HG03460 (cell line): ENCODE measurements around the gene LDLRAD2.
"Not testable (repeated sequence)": the region's sequence is repeated elsewhere in the genome, so short reads cannot be mapped to it uniquely, and the experiment has no call there.

Experiments used
- ATAC-seq: cut with Tn5 transposase; IDR thresholded peaks from one replicate; pipeline ENCODE4 v1.9.1; 2021; ENCODE audit not compliant: unreplicated experiment

The LDLRAD2 gene

GRCh38 chr1:21783679-21784603 is 28.1 kb upstream of the LDLRAD2 start:
- ATAC-seq, result no peak

- not testable (repeated sequence) for ATAC-seq
Observed at GRCh38 chr1:21785764-21786163, 26.3 kb upstream of the LDLRAD2 start.

GRCh38 chr1:21786640-21787039 is 25.4 kb upstream of the LDLRAD2 start:
- ATAC-seq, result no peak

DNA sequence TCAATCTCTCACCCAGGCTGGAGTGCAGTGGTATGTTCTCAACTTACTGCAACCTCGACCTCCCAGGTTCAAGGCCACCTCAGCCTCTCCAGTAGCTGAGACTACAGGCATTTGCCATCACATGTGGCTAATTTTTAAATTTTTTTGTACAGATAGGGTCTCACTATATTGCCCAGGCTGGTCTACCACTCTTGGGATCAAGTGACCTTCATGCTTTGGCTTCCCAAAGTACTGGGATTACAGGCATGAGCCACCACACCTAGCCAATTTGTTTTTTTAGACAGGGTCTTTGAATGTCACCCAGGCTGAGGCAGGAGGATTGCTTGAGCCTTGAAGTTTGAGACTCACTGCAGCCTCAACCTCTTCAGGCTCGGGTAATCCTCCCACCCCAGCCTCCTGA is 19.0 kb upstream of the LDLRAD2 start:
- ATAC-seq, result no peak

DNA sequence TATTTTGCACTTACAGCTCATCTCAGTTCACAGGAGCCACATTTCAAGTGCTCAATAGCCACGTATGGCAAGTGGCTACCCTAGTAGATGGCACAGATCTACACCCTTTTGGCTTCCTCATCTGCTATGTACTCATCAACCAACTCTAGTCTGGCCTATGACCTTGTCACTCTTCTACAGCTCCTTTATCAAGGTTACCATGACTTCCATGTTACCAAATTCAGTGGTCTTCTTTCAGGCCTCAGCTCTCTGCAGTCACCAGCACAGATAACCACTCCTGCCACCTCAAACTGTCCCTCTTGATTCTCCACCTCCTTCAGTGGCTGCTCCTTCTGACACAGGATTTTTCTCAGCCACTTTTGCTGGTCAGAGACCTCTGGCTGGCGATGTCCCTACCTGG is 17.4 kb upstream of the LDLRAD2 start:
- ATAC-seq, result no peak

DNA sequence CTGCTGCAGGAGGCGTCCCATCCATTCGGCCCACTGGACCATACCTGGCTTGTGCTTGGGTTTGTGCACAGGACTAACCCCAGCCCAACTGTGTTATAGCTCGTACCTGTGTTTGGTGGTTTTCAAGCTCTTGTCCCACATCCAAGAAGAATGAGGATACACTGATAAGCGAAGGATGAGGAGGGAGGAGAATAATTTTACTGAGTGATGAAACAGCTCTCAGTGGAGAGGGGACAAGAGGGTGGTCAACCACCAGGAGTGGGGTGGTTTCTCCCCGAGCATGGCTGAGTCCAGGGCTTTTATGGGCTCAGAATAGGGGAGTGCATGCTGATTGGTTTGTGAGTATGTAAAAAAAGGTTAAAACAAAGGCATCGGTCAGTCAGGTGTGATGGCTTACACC is 17.0 kb upstream of the LDLRAD2 start:
- ATAC-seq, result no peak

DNA sequence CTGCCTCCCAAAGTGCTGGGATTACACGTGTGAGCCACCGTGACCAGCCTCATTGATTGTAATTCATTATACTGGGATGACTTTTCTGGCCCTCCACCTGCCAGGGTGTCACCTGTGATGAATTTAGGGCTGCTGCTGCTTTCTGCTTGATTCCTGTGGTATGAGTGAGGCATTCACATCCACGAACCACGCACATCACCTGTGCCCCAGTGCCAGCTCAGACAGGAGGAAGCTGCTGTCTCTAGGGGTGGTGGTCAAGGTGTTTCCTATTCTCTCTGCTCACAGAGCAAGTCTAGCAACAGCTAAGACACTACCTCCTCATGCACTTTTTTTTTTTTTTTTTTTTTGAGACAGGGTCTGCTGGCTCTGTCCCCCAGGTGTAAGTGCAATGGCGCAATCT is 12.3 kb upstream of the LDLRAD2 start:
- no peak for ATAC-seq

DNA sequence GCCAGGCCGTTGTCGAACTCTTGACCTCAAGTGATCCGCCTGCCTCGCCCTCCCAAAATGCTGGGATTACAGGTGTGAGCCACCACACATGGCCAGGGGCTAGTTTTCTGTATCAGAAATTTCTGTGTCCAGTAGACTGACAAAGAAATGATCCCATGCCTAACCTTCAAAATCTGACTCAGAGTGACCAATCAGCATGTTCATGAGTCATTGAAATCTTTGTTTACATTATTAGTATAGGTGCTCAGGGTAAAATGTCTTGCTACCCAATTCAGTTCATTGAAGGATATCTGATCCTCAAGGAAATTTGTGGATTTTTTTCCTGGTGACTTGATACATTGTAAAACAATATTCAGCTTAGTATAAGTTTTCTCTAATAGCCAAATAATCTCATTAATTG is 11.0 kb upstream of the LDLRAD2 start:
- no peak for ATAC-seq

- ATAC-seq, result no peak
Observed at GRCh38 chr1:21804536-21804935, 7.5 kb upstream of the LDLRAD2 start.

DNA sequence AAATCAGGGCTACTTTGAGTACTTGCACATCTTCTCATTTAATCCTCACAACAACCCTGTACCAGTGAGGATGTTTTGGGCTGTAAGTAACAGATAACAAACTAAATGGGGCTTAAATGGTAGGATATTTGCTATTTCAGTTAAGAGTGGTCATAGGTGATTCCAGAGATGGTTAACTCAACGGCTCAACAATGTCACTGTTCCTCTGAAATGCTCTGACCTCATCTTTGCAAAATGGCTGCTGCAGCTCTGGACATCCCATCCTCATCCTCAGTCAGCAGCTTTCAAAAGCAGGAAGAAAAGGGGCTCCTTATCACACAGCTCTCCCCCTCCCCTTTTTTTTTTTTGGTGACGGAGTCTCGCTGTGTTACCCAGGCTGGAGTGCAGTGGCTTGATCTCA is 1.5 kb downstream of the LDLRAD2 start:
- ATAC-seq, result no peak

GRCh38 chr1:21814241-21814918 is 2.3 kb downstream of the LDLRAD2 start:
- ATAC-seq, result no peak

DNA sequence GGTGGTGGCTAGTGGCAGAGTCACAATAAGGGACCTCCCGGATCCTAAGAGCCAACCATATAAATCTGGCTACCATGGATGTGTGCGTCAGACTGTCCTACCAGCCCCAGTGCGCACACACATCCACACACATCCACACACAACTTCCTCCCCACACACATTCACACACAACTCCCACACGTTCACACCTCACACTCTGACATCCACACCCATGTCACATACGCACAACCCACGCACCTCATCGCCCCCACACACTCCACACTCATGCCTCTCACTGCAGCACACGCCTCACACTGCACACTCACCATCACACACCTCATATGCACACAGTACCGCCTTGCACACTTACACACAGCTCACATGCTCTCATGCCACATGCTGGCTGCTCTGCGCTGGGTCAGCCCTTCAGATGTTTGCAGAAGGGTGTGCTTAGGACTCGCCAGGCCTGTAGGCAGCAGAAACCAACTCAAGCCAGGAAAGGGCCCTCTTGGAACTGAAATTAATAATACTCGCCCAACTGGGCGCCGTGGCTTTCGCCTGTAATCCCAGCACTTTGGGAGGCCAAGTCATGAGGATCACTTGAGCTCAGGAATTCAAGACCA is 3.0 kb downstream of the LDLRAD2 start:
- no peak for ATAC-seq

- no peak for ATAC-seq
Observed at GRCh38 chr1:21815724-21816321, 3.8 kb downstream of the LDLRAD2 start.

GRCh38 chr1:21816602-21817302 is 4.7 kb downstream of the LDLRAD2 start:
- no peak for ATAC-seq

DNA sequence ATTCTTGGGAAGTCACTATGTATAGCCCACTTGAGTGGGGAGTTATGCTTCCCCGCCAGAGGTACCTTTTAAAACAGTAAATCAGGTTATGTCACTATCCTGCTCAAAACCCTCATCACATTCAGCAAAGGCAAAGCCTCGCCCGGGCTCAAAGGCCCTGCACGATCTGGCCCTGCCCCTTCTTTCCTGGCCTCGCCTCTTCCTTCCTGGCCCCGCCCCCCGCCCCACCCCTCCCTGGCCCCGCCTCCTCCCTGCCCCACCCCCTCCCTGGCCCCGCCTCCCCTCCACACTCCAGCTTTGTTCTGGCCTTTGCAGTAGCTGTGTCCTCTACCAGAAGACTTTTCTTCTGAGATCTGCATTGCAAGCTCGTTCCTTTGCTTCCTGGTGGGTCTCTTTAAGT is 6.6 kb downstream of the LDLRAD2 start:
- no peak for ATAC-seq

DNA sequence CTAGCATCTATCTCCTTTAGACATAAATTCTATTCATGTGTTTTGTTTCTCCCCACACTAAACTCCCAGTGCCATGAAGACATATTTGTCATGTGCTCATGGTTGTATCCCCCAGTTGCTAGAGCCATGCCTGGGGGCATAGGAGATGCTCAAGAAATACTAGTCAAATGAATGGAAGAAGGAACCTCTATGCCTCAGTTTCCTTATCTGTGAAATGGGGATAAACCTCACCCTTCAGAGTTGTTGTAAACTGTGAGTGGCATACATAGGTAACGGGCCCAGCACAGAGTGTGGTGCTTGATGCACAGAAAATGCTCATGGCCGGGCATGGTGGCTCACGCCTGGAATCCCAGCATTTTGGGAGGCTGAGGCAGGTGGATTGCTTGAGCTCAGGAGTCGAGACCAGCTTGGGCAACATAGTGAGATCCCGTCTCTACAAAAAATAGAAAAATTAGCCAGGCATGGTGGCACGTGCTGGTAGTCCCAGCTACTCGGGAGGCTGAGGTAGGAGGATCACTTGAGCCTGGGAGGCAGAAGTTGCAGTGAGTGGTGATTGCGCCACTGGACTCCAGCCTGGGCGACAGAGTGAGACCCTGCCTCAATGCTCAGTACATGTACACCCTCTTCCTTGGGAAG is 8.7 kb downstream of the LDLRAD2 start:
- ATAC-seq, result no peak

DNA sequence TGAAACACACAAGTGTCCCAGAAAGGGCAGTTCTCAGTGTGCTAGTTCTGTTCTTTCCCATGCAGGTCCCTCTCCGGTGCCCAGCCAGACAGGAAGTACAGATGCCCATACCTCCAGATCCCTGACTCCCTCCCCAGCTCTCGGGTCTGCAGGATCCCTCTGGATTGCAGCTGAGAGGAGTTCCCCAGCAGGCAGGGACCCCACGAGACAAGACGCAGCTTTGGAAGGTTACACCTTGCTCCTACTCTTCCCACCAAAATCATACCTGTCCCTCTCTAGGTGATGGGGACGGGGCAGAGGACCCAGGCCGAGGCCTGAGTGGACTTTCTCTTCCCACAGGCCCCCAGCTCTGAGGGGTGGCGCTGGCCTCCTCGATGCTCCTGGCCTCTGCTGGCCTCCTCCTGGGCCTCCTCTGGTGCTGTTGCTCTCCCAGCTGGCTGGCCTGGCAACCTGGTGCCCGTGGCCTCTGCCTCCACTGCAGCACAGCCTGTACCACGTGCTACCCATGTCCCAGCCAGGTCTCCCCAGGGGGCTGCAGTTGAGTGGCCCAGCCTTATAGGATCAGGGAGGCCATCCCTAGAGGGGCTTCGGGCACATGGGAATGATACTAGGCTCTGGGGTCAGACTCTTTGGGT is 9.4 kb downstream of the LDLRAD2 start:
- no peak for ATAC-seq

DNA sequence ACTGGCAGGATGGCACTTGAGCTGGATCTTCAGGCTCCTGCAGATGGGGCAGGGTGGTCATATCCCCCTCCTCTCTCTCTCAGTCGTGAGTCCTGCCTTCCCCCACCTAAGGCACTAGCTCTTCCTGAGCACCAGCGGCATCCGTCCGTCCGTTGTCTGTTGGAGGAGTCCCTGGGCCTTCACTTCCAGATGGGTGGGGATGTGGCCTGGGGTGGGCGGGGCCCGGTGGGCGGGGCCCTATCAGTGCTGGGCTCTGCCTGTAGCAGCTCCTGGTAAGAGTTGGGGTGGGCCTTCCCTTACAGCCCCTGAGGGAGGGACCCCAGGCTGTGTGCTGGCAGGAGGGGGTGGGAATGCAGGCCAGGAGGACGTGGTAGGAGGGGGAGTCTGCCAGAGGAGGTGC is 10.3 kb downstream of the LDLRAD2 start:
- no peak for ATAC-seq

DNA sequence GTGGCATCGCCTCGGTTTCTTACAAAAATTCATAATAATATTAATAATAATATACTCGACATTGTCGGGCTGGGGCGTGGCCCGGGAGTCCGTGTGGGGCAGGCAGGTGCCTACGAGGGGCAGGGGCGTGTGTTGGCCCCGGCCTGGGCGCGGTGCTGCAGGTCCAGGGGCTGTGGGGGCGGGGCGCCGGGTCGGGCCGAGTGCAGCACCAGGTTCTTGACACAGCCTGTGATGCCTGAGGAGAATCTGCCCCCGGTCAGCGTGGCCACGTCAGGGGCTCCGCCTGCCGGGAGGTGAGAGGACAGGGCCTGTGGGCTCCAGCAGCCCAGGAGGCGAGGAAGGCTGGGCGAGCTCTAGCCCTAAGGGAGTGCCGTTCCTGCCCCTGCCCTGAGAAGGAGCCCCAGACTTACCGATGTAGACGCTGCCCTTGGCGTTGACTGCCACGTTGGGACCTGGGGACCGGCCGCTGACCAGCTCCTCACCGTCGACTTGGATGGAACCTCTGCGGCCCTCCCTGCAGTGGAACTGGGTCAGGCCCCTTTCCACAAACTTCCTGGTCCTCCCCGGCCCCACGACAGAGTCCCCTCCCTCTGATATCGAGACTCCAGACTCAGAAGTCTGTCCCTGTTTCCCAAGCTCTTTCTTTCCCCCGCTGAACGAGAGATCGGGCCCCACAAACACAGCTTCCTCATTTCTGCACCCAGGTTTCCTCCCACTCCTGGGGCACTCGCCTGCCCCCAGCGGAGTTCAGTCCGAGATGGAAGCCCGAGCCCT is 11.3 kb downstream of the LDLRAD2 start:
- ATAC-seq, result no peak
